ENCODE data around the gene TCOF1.

Gene TCOF1

GRCh38 chr5:150391986-150392385 is 34.5 kb downstream of the TCOF1 start:
- no peak for DNase-seq

GRCh38 chr5:150392680-150393079 is 35.2 kb downstream of the TCOF1 start:
- no peak for DNase-seq

GRCh38 chr5:150393096-150393645 is 35.7 kb downstream of the TCOF1 start:
- no peak for DNase-seq

- no peak for DNase-seq
Measured at GRCh38 chr5:150394131-150394530, 36.6 kb downstream of the TCOF1 start.

- DNase-seq = no peak
Measured at GRCh38 chr5:150394912-150395687, 37.6 kb downstream of the TCOF1 start.

GRCh38 chr5:150395688-150395975 is 38.1 kb downstream of the TCOF1 start:
- no peak for DNase-seq

- no peak for DNase-seq
Measured at GRCh38 chr5:150396267-150396666, 38.8 kb downstream of the TCOF1 start.

- no peak for DNase-seq
Measured at GRCh38 chr5:150397146-150397781, 39.8 kb downstream of the TCOF1 start.

GRCh38 chr5:150397782-150398721 is 40.6 kb downstream of the TCOF1 start:
- DNase-seq = no peak

GRCh38 chr5:150398722-150399523 is 41.4 kb downstream of the TCOF1 start:
- no peak for DNase-seq

GRCh38 chr5:150399524-150400211 is 42.2 kb downstream of the TCOF1 start:
- no peak for DNase-seq

- no peak for DNase-seq
Measured at GRCh38 chr5:150400316-150401075, 43.0 kb downstream of the TCOF1 start.

- no peak for DNase-seq
Measured at GRCh38 chr5:150401076-150401375, 43.5 kb downstream of the TCOF1 start.

GRCh38 chr5:150401376-150402228 is 44.1 kb downstream of the TCOF1 start:
- DNase-seq = no peak

GRCh38 chr5:150402229-150402773 is 44.8 kb downstream of the TCOF1 start:
- no peak for DNase-seq

- DNase-seq = no peak
Measured at GRCh38 chr5:150402901-150403342, 45.4 kb downstream of the TCOF1 start.

GRCh38 chr5:150404121-150404520 is 46.6 kb downstream of the TCOF1 start:
- no peak for DNase-seq

GRCh38 chr5:150404535-150404934 is 47.0 kb downstream of the TCOF1 start:
- no peak for DNase-seq

GRCh38 chr5:150404941-150405816 is 47.7 kb downstream of the TCOF1 start:
- DNase-seq = no peak
